Activated naive CD4-positive, alpha-beta T cell treated with anti-CD3 and anti-CD28 coated beads, Interleukin-2, amount 50 U/mL, for 24 hours (primary cell): ENCODE results near the gene PSG6.
A peak's percentile ranks its signal among the peaks of the same experiment; 100 is the strongest.
"Not testable (repeated sequence)": the region's sequence is repeated elsewhere in the genome, so short reads cannot be mapped to it uniquely, and the experiment has no call there.

Experiments used
- H3K27ac Mint-ChIP-seq: one replicate; pipeline ENCODE4 v1.8.0; 2021; ENCODE audit warnings: mild to moderate bottlenecking, mixed read lengths
- H3K27me3 Mint-ChIP-seq: one replicate; pipeline ENCODE4 v1.8.0; 2021; ENCODE audit warnings: mixed read lengths
- H3K36me3 Mint-ChIP-seq: one replicate; pipeline ENCODE4 v1.8.0; 2021; ENCODE audit warnings: mixed read lengths
- H3K4me1 Mint-ChIP-seq: one replicate; pipeline ENCODE4 v1.8.0; 2021; ENCODE audit warnings: mixed read lengths
- H3K4me3 Mint-ChIP-seq: one replicate; pipeline ENCODE4 v1.8.0; 2021; ENCODE audit warnings: mild to moderate bottlenecking, mixed read lengths
- H3K9me3 Mint-ChIP-seq: one replicate; pipeline ENCODE4 v1.8.0; 2021; ENCODE audit warnings: mixed read lengths

The PSG6 gene

DNA sequence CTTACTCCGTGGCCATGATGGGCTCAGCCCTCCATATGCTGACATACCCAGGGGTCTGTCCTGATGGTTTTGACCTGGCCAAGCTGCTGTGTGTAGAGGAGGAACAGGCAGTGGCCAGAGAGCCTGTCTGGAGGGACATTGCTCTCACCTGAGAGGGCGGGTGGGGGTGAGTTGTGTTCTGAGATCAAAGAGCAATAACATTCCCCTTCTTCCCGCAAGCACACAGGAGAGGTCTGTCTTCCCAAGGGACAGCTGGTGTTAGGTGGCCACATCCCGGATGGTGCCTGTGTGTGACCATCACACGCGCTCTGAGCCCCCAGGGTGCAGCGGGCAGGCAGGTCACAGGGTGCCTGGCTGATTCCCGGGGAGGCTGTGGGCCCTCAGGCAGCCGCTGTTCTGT is 37.1 kb downstream of the PSG6 start:
- not testable (repeated sequence) for H3K9me3 Mint-ChIP-seq, H3K4me3 Mint-ChIP-seq, H3K36me3 Mint-ChIP-seq, H3K27ac Mint-ChIP-seq, H3K4me1 Mint-ChIP-seq
- H3K27me3 Mint-ChIP-seq: peaks cover 26% of the 10 kb centered on the region

DNA sequence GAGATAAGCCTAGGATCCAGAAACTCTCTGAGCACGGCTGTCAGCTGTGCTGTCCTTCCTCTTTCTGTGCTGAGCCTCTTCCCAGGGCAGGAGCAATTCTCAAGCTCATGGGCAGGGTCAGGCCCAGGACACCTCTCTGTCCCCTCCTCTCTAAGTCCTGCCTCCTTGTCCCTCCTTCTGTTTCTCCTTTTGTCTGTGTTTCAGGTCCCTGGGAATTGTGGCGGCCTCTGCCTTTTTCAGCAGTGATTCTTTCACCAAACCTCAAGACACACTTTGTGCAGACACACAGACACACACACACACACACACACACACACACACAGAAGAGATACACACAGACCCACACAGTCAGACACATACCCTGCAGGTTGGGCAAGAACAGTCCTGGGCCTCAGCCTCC is 38.1 kb downstream of the PSG6 start, which contains the start of gene PSG1:
Gene PSG1 (minus strand): TSS at position 101 of the 400 bp plus-strand sequence. CDS start 132 bp downstream, outside the sequence.
- no peaks in the 10 kb centered on the region for H3K9me3 Mint-ChIP-seq
- no peaks in the 10 kb centered on the region for H3K4me1 Mint-ChIP-seq
- no peak within 1 kb of the TSS for H3K27ac Mint-ChIP-seq
- no peaks in the 10 kb centered on the region for H3K36me3 Mint-ChIP-seq
- H3K4me3 Mint-ChIP-seq: no peak within 1 kb of the TSS
- peaks cover 19% of the 10 kb centered on the region for H3K27me3 Mint-ChIP-seq

DNA sequence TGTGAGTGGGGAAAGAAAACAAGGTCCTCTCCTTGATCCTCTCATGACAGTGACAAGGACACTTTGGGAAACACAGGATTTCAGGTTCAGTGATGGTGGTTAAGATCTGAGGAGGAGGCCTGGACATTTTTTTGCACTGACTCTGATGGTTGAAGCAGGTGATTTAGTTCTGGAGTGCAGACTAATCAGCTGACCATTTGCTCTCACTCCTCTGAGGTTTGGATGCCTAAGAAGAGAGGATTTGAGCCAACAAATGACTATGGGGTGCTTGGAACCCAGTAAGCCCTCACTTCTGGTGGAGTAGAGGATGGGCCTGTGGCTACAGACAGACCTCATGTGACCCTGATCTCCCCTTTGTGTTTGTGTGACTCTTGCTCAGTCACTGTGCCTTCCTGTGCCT is 41.1 kb downstream of the PSG6 start:
- H3K36me3 Mint-ChIP-seq, H3K9me3 Mint-ChIP-seq, H3K4me1 Mint-ChIP-seq, H3K4me3 Mint-ChIP-seq, H3K27ac Mint-ChIP-seq, H3K27me3 Mint-ChIP-seq: not testable (repeated sequence)

DNA sequence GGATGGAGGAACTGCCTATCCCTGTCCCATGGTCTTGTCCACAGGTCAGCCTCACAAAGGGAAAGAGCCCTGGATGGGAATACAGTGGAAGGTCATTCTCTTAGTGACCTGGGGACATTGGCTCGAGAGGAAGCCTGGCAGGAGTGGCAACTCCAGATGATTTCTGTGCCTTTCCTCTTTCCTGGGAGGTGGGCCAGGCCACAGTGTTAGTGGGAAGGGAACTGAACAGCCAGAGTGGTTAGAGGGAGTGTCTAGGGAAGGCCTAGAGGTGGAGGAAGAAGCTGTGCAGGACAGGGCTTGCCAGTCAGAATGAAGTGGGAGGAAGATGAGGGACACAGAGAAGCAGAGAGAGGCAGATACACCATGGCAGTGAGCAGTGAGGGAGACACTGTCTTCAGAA is 41.8 kb downstream of the PSG6 start:
- H3K27ac Mint-ChIP-seq: peak overlapping the region; percentile 86
- not testable (repeated sequence) for H3K36me3 Mint-ChIP-seq

DNA sequence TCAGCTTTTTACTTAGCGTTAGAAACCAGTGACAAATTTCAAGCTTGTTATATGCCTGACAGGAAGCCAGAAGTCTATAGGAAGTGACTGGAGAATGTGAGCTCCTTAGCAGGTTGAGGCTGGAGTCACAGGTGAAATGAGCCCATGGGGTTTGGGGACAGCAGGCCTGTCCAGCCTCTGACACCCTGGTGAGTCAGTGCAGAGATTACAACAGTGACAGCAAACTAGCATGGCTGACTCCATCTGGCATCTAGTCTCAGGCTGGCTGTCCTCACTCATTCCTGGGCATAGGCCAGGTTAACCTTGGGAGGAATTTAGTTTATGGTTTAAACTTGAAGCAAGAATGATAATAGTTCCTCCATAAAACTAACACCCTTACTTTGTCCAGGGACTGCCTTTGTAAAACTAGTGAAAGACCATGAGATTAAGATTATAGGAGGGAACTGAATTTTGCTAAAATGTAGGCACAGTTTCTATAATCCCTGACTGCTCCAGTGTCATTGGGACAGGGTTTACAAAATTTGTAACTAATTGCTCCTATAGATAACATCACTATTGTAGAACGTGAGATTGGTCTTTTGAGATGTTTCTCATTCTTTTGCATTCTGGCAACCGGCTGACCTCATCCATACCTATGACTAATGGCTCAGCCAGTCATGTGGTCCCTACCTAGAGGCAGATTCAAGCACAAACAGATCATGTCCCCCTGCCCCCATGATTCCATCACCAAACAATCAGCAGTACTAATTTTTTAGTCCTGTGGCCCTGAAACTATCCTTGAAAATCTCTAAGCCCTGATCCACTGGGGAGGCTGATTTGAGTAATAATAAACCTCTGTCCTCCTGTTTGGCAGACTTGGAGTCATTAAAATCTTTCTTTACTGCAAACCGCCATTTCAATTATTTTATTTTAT is 42.5 kb downstream of the PSG6 start:
- H3K4me1 Mint-ChIP-seq, H3K9me3 Mint-ChIP-seq, H3K36me3 Mint-ChIP-seq, H3K27me3 Mint-ChIP-seq, H3K27ac Mint-ChIP-seq, H3K4me3 Mint-ChIP-seq: not testable (repeated sequence)

More for the DNA sequence above, 41.8 kb downstream of the PSG6 start:
- not testable (repeated sequence) for H3K4me1 Mint-ChIP-seq, H3K9me3 Mint-ChIP-seq, H3K4me3 Mint-ChIP-seq
- H3K27me3 Mint-ChIP-seq: peaks cover 11% of the 10 kb centered on the region

DNA sequence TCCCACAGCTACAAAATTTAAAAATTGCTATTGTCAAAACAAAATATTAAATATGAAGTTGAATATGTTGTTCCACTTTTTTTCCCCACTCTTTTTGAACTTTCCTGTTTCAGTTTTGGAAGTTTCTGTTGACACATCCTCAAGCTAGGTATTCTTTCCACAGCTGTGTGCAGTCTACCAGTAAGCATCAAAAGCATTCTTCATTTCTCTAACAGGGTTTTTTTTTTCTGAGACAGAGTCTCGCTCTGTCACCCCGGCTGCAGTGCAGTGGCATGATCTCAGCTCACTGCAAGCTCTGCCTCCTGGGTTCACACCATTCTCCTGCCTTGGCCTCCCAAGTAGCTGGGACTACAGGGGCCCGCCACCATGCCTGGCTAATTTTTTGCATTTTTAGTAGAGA is 43.6 kb downstream of the PSG6 start:
- H3K4me3 Mint-ChIP-seq, H3K27me3 Mint-ChIP-seq, H3K9me3 Mint-ChIP-seq, H3K36me3 Mint-ChIP-seq, H3K4me1 Mint-ChIP-seq, H3K27ac Mint-ChIP-seq: not testable (repeated sequence)

DNA sequence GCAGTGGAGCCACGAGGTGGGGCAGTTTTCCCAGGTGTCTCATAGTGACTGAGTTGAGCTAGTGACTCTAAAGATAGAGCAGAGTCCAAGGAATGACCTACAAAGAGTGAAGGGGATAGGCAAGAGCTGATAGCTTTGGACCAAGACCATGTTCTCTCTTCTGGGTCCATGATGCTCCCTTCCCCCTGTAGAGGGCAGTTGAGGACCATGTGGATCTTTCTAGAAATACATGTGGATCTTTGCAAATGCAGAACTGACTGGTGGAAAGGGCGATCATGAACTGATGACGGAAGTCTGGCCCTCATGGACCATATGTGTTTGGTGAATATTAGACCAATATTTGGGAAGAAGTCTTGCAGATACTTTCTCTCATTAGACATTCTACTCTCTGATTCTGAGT is 45.1 kb downstream of the PSG6 start:
- H3K36me3 Mint-ChIP-seq: no peaks in the 10 kb centered on the region
- no peak overlapping the region for H3K4me3 Mint-ChIP-seq
- peaks cover 9% of the 10 kb centered on the region for H3K27me3 Mint-ChIP-seq
- no peak overlapping the region for H3K27ac Mint-ChIP-seq
- H3K9me3 Mint-ChIP-seq: no peaks in the 10 kb centered on the region
- H3K4me1 Mint-ChIP-seq: no peaks in the 10 kb centered on the region

DNA sequence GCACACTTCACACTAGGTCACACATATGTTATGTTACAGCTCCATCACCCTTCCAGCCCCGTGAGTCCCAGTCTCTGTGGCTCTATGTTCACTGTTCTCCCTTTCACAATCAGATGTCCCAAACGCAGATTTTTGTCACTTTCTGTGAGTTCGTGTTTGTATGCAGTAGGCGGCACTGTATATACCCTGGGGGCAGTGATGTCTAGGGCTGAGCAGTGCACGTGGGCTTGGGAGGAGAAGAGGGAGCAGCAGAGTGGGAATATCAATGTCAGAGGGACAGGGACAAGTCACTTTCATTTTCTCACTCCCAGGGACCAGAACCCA is 60.2 kb downstream of the PSG6 start:
- H3K4me3 Mint-ChIP-seq: no peak overlapping the region
- no peaks in the 10 kb centered on the region for H3K9me3 Mint-ChIP-seq
- peaks cover 3% of the 10 kb centered on the region for H3K27me3 Mint-ChIP-seq
- H3K27ac Mint-ChIP-seq: no peak overlapping the region
- H3K4me1 Mint-ChIP-seq: no peaks in the 10 kb centered on the region
- H3K36me3 Mint-ChIP-seq: no peaks in the 10 kb centered on the region

DNA sequence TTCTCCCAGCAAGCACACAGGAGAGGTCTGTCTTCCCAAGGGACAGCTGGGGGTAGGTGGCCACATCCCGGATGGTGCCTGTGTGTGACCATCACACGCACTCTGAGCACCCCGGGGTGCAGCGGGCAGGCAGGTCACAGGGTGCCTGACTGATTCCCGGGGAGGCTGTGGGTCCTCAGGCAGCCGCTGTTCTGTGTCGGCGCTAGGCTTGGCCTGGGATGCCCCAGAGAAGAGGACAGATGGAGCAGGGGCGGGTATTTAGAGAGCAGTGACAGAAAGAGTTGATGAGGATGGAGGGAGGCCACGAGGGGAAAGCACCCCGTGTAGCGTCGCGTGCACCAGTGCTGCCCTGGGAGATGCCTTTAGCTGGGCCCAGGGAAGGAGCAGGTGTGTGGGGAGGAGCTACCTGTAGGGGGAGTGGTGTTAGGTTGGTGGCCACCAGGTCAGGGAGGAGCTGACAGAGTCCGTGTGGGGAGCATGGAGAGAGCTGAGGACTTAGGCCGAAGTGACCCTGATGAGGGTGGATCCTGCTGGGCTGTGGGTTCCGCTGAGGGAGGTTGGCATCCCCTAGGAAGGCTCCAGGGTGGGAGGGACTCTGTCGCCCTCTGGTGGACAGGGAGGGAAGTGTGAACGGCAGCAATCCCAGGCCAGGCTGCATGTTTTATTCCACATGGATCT is 60.7 kb downstream of the PSG6 start:
- not testable (repeated sequence) for H3K27me3 Mint-ChIP-seq, H3K36me3 Mint-ChIP-seq, H3K4me3 Mint-ChIP-seq, H3K9me3 Mint-ChIP-seq, H3K4me1 Mint-ChIP-seq, H3K27ac Mint-ChIP-seq

DNA sequence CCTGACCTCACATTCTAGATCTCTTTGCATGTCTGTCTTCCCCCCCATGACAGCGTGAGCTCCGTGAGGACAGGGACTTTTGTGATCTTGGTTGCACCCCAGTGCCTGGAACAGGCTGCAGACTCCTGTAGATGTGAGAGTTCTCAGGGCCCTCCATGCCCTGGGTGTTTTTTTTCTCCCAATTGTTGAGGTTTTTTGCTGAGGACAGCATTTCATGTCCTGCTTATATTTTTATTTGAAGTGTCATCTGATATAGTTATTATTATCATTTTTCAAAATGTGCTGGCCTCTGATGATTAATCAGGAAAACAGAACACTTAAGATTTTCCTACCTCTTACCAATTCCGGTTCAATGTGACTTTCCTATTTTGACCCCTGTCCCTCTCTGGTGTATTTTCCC is 62.9 kb downstream of the PSG6 start:
- H3K9me3 Mint-ChIP-seq, H3K27ac Mint-ChIP-seq, H3K4me1 Mint-ChIP-seq, H3K27me3 Mint-ChIP-seq, H3K4me3 Mint-ChIP-seq, H3K36me3 Mint-ChIP-seq: not testable (repeated sequence)

DNA sequence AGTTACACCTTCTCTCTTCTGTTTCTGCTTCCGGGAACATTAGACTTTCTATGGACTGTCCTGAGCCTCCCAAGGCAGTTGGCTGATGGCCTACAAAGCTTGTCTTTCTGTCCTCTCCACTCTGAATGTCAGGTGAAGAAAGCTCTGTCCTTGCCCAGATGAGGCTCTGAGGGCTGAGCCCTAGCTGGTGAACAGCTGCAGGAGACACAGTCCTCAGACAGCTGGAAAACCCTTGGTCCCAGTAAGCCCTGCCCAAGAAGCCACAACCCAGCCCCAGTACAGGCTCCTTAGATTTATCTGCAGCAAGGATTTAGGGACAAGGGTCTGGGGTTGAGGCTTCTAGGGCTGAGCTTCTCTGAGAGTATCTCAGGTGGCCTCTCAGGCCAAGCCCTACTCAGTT is 64.5 kb downstream of the PSG6 start:
- not testable (repeated sequence) for H3K27me3 Mint-ChIP-seq, H3K4me1 Mint-ChIP-seq, H3K27ac Mint-ChIP-seq, H3K36me3 Mint-ChIP-seq, H3K9me3 Mint-ChIP-seq, H3K4me3 Mint-ChIP-seq

DNA sequence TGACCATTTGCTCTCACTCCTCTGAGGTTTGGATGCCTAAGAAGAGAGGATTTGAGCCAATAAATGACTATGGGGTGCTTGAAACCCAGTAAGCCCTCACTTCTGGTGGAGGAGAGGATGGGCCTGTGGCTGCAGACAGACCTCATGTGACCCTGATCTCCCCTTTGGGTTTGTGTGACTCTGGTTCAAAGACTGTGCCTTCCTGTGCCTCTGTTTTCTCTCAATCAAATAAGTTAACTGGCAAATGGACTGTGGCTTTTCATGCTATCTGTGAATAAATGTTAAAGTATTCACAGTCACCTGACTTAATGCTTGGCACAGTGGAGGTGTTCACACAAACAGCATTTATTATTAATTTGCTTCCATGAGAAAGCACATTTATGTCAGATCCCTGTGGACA is 64.9 kb downstream of the PSG6 start:
- H3K27me3 Mint-ChIP-seq, H3K4me1 Mint-ChIP-seq, H3K27ac Mint-ChIP-seq, H3K9me3 Mint-ChIP-seq, H3K4me3 Mint-ChIP-seq, H3K36me3 Mint-ChIP-seq: not testable (repeated sequence)
